Panc1 (cell line): ENCODE measurements around the gene ADGRB3.

Experiments used
- REST ChIP-seq, 2 experiments: IDR thresholded peaks; 2 replicates each; pipeline ENCODE4 v1.6.1; 2011 to 2012; ENCODE audit warnings: low read depth in 2 of 2, control low read depth in 1 of 2, low read length in 1 of 2, mild to moderate bottlenecking in 1 of 2, moderate library complexity in 1 of 2; ENCODE audit not compliant: insufficient read depth in 1 of 2
- SIN3A ChIP-seq: IDR thresholded peaks from 2 replicates; pipeline ENCODE4 v1.6.1; 2012; ENCODE audit warnings: low read depth, mild to moderate bottlenecking, low read length, moderate library complexity, borderline replicate concordance; ENCODE audit not compliant: insufficient read depth
- TF ChIP-seq, protein P1 (sequence below): fragments of 450-650 bp; IDR thresholded peaks from 2 replicates; pipeline ENCODE4 v1.5.1; 2017; ENCODE audit warnings: mild to moderate bottlenecking

DNA sequence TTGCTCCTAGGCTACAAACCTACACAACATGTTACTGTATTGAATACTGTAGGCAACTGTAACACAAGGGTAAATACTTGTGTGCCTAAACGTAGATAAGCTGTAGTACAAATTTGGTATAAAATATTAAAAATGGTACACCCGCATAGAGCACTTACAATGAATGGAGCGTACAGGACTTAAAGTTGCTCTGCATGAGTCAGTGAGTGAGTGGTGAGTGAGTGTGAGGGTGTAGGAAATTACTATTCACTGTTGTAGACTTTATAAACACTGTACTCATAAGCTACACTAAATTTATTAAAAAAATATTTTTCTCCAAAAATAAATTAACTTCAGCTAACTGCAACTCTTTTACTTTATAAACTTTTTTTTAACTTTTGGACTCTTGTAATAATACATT, 391.6 kb downstream of the ADGRB3 start:
- TF ChIP-seq, protein P1, sequence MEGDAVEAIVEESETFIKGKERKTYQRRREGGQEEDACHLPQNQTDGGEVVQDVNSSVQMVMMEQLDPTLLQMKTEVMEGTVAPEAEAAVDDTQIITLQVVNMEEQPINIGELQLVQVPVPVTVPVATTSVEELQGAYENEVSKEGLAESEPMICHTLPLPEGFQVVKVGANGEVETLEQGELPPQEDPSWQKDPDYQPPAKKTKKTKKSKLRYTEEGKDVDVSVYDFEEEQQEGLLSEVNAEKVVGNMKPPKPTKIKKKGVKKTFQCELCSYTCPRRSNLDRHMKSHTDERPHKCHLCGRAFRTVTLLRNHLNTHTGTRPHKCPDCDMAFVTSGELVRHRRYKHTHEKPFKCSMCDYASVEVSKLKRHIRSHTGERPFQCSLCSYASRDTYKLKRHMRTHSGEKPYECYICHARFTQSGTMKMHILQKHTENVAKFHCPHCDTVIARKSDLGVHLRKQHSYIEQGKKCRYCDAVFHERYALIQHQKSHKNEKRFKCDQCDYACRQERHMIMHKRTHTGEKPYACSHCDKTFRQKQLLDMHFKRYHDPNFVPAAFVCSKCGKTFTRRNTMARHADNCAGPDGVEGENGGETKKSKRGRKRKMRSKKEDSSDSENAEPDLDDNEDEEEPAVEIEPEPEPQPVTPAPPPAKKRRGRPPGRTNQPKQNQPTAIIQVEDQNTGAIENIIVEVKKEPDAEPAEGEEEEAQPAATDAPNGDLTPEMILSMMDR, result no peak
- no peak for TF ChIP-seq REST (IDR thresholded peaks at IDR 0.05; ENCODE audit: insufficient read depth in 1 of 2, low read depth in 2 of 2, low read length in 1 of 2)
- no peak for TF ChIP-seq SIN3A
